ENCODE measurements around the gene PTPN13. TPM values are rescaled to one million over a fixed set of nuclear protein-coding genes. Genes with fewer than 3 reads are reported as not detected.
A peak's percentile ranks its signal among the peaks of the same experiment; 100 is the strongest.

Gene PTPN13
- total and polyA plus RNA-seq, 8 donors = 1.9 to 9.1 (median 6.7) TPM

GRCh38 chr4:86595426-86595805, 1.3 kb downstream of the PTPN13 start:
- WGBS, 2 donors = 5 to 8% methylated on average over 9 of the region's 9 CpGs
- TF ChIP-seq CTCF (IDR thresholded peaks at IDR 0.05) = no peak
- intact Hi-C loops (cut with DNase I) = no loop called here
- Histone ChIP-seq H3K4me3 (peak overlapping the region; percentile 55 to 87 (median 70)), H3K27me3 (no peaks in the 10 kb centered on the region), H3K27ac (peak overlapping the region in 2 of 4 donors; percentile 84 to 85), H3K36me3 (no peaks in the 10 kb centered on the region), H3K9me3 (no peaks in the 10 kb centered on the region), H3K4me1 (peaks cover 0 to 6% (median 4%) of the 10 kb centered on the region in 3 donors)
- DNase-seq = peak in 1 of 6 donors; percentile 19
- no peak for ATAC-seq
- FAIRE-seq = no peak

- intact Hi-C loops (cut with DNase I) = no loop called here
- no peak for TF ChIP-seq CTCF (IDR thresholded peaks at IDR 0.05)
- Histone ChIP-seq H3K9me3 (no peaks in the 10 kb centered on the region), H3K4me1 (peaks cover 0 to 6% (median 4%) of the 10 kb centered on the region in 3 donors), H3K36me3 (no peaks in the 10 kb centered on the region), H3K27me3 (no peaks in the 10 kb centered on the region), H3K4me3 (no peak overlapping the region), H3K27ac (no peak overlapping the region)
- DNase-seq (no peak), FAIRE-seq (no peak), ATAC-seq (no peak)
- 72 to 78% methylated on average over 2 of the region's 2 CpGs for WGBS, 2 donors
These were observed 2.7 kb downstream of the PTPN13 start for GRCh38 chr4:86596807-86597206.

GRCh38 chr4:86600007-86600653, 6.0 kb downstream of the PTPN13 start:
- Histone ChIP-seq H3K4me3 (no peak overlapping the region), H3K27me3 (no peaks in the 10 kb centered on the region), H3K4me1 (peaks cover 0 to 6% (median 4%) of the 10 kb centered on the region in 3 donors), H3K27ac (no peak overlapping the region), H3K36me3 (no peaks in the 10 kb centered on the region), H3K9me3 (no peaks in the 10 kb centered on the region)
- intact Hi-C loops (cut with DNase I) = no loop called here
- ATAC-seq (no peak), DNase-seq (no peak), FAIRE-seq (no peak)
- WGBS, 2 donors = 81 to 89% methylated on average over 1 of the region's 1 CpG
- TF ChIP-seq CTCF (IDR thresholded peaks at IDR 0.05) = no peak

GRCh38 chr4:86603311-86603885, 9.3 kb downstream of the PTPN13 start:
- TF ChIP-seq CTCF (IDR thresholded peaks at IDR 0.05) = no peak
- WGBS, 2 donors = 85 to 86% methylated on average over 1 of the region's 1 CpG

GRCh38 chr4:86606809-86607208, 12.7 kb downstream of the PTPN13 start:
- Histone ChIP-seq H3K27ac (no peak overlapping the region), H3K36me3 (no peaks in the 10 kb centered on the region), H3K27me3 (no peaks in the 10 kb centered on the region), H3K9me3 (no peaks in the 10 kb centered on the region), H3K4me1 (no peaks in the 10 kb centered on the region), H3K4me3 (no peak overlapping the region)
- ATAC-seq (no peak), FAIRE-seq (no peak), DNase-seq (no peak)
- intact Hi-C loops (cut with DNase I) = no loop called here
- TF ChIP-seq CTCF (IDR thresholded peaks at IDR 0.05) = no peak

More at GRCh38 chr4:86603311-86603885, 9.3 kb downstream of the PTPN13 start:
- ATAC-seq (no peak), FAIRE-seq (no peak), DNase-seq (no peak)
- Histone ChIP-seq H3K4me3 (no peak overlapping the region), H3K27me3 (no peaks in the 10 kb centered on the region), H3K27ac (no peak overlapping the region), H3K9me3 (no peaks in the 10 kb centered on the region), H3K36me3 (no peaks in the 10 kb centered on the region), H3K4me1 (no peaks in the 10 kb centered on the region)
- intact Hi-C loops (cut with DNase I) = no loop called here
